Neural cell (in vitro differentiated cells): ENCODE measurements around the gene IGSF10.
A peak's percentile ranks its signal among the peaks of the same experiment; 100 is the strongest.

Experiments
- EP300 ChIP-seq: fragments of 450-650 bp; conservative IDR thresholded peaks from 2 replicates; pipeline ENCODE4 v1.6.1; 2014; ENCODE audit warnings: antibody characterized with exemption, mild to moderate bottlenecking, moderate library complexity; ENCODE audit not compliant: poor library complexity, severe bottlenecking
- EZH2 ChIP-seq: fragments of 200-600, 300-800 bp; shearing (Covaris generic), sonication (generic); IDR thresholded peaks from 2 replicates; pipeline ENCODE4 v1.6.1; 2014; ENCODE audit warnings: antibody characterized with exemption, low read length, borderline replicate concordance, mild to moderate bottlenecking; ENCODE audit not compliant: insufficient read depth, poor library complexity, severe bottlenecking
- MXI1 ChIP-seq: fragments of 450-650 bp; conservative IDR thresholded peaks from 2 replicates; pipeline ENCODE4 v1.6.1; 2014; ENCODE audit warnings: antibody characterized with exemption, mild to moderate bottlenecking; ENCODE audit not compliant: poor library complexity, severe bottlenecking
- POLR2AphosphoS5 ChIP-seq: IDR thresholded peaks from 2 replicates; pipeline ENCODE4 v1.6.1; 2012
- REST ChIP-seq: IDR thresholded peaks from 2 replicates; pipeline ENCODE4 v1.6.1; 2012; ENCODE audit warnings: borderline replicate concordance
- SMC3 ChIP-seq: fragments of 450-650 bp; conservative IDR thresholded peaks from 2 replicates; pipeline ENCODE4 v1.6.1; 2014; ENCODE audit warnings: antibody characterized with exemption, mild to moderate bottlenecking, moderate library complexity; ENCODE audit not compliant: poor library complexity
- TAF1 ChIP-seq: IDR thresholded peaks from 2 replicates; pipeline ENCODE4 v1.6.1; 2012; ENCODE audit warnings: low read depth
- TF ChIP-seq, protein P1 (sequence below): fragments of 450-650 bp; IDR thresholded peaks from 2 replicates; pipeline ENCODE4 v1.5.1; 2014; ENCODE audit warnings: antibody characterized with exemption, mild to moderate bottlenecking, moderate library complexity; ENCODE audit not compliant: poor library complexity, severe bottlenecking

GRCh38 chr3:151468284-151468917 lies 7.5 kb upstream of the IGSF10 start:
- TF ChIP-seq REST (no peak), POLR2AphosphoS5 (no peak), TAF1 (no peak), EP300 (no peak), EZH2 (no peak), SMC3 (no peak), MXI1 (no peak)
- TF ChIP-seq, protein P1, sequence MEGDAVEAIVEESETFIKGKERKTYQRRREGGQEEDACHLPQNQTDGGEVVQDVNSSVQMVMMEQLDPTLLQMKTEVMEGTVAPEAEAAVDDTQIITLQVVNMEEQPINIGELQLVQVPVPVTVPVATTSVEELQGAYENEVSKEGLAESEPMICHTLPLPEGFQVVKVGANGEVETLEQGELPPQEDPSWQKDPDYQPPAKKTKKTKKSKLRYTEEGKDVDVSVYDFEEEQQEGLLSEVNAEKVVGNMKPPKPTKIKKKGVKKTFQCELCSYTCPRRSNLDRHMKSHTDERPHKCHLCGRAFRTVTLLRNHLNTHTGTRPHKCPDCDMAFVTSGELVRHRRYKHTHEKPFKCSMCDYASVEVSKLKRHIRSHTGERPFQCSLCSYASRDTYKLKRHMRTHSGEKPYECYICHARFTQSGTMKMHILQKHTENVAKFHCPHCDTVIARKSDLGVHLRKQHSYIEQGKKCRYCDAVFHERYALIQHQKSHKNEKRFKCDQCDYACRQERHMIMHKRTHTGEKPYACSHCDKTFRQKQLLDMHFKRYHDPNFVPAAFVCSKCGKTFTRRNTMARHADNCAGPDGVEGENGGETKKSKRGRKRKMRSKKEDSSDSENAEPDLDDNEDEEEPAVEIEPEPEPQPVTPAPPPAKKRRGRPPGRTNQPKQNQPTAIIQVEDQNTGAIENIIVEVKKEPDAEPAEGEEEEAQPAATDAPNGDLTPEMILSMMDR = peak; percentile 18
